GM18868 (cell line): ENCODE measurements around the gene CECR2.
A peak's percentile ranks its signal among the peaks of the same experiment; 100 is the strongest.

ENCODE experiments used
- ATAC-seq: cut with Tn5 transposase; IDR thresholded peaks from one replicate; pipeline ENCODE4 v1.9.1; 2021; ENCODE audit warnings: mild to moderate bottlenecking, moderate library complexity; ENCODE audit not compliant: unreplicated experiment

Gene CECR2

GRCh38 chr22:17444204-17444504 lies 74.9 kb downstream of the CECR2 start:
- ATAC-seq, result no peak

DNA sequence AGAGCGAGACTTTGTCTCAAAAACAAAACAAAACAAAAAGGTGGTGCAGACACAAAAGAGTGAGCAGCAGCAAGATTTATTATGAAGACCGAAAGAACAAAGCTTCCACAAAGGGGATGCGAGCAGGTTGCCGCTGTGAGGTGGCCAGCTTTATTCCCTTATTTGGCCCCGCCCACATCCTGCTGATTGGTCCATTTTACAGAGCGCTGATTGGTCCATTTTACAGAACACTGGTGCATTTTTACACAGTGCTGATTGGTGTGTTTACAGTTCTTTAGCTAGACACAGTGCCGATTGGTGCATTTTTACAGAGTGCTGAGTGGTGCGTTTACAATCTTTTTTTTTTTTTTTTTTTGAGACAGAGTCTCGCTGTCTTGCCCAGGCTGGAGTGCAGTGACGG lies 77.4 kb downstream of the CECR2 start:
- ATAC-seq, result no peak

GRCh38 chr22:17451316-17451715 lies 82.1 kb downstream of the CECR2 start:
- ATAC-seq, result no peak

DNA sequence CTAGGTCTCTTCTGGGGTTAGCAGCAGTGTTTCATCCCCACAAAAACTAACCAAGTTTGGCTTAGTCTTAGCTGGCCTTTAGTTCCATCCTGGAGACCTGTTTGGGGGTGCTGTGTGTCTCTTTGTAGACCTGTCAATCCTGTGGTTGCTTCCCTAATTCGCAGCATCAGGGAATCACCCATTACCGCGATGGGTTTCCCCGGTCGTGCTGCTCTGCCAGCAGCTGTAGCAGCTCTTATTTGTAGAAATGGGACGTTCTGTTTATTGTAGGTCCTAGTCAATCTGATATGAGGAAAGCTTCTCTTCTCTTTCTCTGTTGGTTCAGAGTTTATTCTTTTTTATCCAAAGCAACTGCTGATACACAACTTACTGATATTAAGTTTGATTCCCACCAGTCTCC lies 91.6 kb downstream of the CECR2 start:
- peak; percentile 70 for ATAC-seq

DNA sequence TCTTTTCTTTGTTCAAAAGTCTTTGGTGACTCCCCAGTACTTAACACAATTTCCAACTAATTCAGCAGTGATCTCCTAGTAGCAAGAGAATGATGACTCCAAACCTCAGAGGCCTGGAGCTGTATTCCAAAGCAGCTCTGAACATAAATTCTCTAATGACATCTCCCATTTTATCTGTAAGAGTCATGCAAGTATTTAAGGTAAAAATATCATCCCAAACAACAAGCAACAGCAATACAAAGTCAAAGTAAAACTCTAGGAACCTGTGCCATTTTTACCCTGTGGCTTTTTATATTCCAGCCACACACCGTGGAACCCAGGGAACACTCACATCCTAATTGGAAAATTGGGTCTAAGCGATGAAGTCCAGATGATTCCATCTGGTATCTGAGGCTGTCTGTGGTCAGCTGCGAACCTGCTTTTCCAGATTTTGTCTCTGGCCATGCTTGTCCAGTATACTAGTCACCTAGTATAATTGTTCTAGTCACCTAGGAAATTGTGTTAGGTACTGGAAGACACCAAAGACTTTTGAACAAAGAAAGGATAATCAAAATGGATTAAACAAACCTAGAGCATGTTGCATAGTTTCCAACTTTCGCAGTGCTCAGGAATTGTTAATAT lies 101.7 kb downstream of the CECR2 start:
- no peak for ATAC-seq

- ATAC-seq, result no peak
Measured at GRCh38 chr22:17471886-17472535, 102.8 kb downstream of the CECR2 start.

DNA sequence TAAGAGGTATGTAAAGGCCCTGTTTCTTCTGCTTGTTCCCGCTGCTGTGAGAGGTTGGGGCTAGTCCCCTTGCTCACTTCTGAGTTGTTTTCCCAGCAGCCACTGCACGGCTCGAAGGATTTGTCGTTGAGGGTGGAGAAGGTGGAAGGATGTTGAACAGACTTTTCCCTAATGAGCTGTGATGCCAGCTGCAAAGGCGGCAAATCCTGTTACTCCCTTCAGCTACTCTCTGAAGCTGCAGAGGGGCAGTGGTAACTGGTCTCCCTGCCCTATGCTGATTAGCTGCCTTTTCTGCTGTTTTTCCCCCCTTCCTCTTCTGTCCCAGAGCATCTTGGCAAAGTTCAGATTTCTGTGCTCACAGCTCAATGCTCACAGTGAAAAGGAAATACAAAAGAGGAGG lies 103.7 kb downstream of the CECR2 start:
- ATAC-seq, result no peak

GRCh38 chr22:17475318-17476230 lies 106.3 kb downstream of the CECR2 start:
- no peak for ATAC-seq

DNA sequence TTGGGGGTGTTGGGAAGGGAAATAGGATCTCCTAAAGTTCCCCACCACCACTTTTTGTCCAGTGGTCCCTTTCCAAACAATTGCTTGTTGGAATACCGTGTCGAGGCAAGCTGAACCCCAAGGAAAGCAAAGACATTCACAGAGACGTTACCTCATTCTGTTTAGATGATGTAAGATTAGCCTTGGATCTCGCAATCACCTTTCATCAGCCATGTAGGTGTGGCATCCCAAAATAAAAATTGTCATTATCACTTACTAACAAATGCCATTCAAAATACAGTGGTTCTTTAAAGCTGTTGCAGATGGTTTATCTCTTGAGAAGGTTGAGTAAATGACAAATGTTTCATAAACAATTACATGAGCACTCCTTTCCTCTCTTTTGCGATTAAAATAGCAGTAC lies 107.6 kb downstream of the CECR2 start:
- ATAC-seq, result no peak

- ATAC-seq, result no peak
Measured at GRCh38 chr22:17477391-17477833, 108.2 kb downstream of the CECR2 start.

- no peak for ATAC-seq
Measured at GRCh38 chr22:17479135-17479534, 109.9 kb downstream of the CECR2 start.

- no peak for ATAC-seq
Measured at GRCh38 chr22:17481424-17481823, 112.2 kb downstream of the CECR2 start.

DNA sequence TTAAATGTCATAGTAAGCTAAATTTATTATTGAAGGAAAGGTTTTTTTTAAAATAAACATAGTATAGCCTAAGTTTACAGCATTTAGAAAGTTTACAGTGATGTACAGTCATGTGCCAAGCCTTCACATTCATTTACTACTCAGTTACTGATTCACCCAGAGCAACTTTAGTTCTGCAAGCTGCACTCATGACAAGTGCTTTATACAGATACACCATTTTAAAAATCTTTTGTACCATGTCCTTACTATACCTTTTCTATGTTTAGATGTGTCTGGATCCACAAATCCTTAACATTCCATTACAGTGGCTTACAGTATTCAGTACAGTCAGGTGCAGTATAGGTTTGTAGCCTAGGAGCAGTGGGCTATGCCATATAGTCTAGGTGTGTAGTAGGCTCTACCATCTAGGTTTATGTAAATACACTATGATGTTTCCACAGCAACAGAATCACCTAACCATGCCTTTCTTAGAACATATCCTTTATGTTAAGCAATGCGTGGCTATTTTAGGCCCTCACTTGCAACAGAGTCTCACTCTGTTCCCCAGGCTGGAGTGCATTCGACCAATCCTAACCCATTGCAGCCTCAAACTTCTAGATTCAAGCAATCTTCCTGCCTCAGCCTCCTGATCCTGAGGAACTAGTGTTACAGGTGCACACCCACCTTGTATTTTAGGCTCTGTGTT lies 114.6 kb downstream of the CECR2 start:
- no peak for ATAC-seq

- ATAC-seq, result no peak
Measured at GRCh38 chr22:17484608-17485007, 115.3 kb downstream of the CECR2 start.

- no peak for ATAC-seq
Measured at GRCh38 chr22:17486313-17486712, 117.1 kb downstream of the CECR2 start.

DNA sequence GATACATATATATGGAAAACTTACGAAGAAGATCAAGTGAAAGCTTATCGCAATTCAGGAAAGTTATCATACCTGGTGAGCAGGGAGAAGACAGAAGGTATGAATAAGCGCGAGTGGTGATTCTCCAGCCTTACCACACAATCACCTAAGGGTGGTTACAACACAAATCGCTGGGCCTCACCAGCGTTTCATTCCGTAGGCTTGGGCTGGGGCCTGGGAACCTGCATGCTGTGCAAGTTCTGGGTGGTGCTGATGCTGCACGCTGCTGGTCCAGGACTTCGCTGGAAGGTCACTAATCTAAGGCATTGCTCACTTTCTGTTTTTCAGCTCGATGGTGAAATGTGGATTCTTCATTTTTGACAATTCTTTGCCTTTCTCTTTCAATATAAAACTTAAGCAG lies 117.5 kb downstream of the CECR2 start:
- ATAC-seq, result no peak

- no peak for ATAC-seq
Measured at GRCh38 chr22:17489101-17489500, 119.8 kb downstream of the CECR2 start.

DNA sequence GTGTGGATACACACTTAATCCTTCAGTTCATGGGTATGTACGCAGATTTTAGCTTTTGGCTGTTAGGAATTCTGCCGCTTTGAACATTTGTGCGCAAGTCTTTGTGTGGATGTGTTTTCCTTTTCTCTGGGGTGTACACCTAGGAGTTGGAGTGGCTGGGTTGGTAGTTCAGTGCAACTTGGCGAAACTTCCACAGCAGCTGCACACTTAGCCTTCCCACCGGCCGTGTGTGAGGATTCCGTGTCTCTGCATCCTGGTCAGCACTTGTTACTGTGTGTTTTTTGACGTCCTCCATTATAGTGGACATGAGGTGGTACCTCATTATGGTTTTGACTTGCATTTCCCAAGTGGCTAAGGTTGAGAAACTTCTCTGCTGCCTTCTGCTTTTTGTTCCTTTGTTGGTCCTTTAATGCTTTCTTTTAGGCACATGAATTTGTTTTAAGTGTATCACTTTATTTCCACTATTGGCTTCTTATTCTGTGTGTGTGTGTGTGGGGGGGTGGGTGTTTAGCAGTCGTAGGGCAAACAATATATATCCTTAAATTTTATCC lies 121.9 kb downstream of the CECR2 start:
- no peak for ATAC-seq

- no peak for ATAC-seq
Measured at GRCh38 chr22:17492247-17492646, 123.0 kb downstream of the CECR2 start.

- no peak for ATAC-seq
Measured at GRCh38 chr22:17493419-17493981, 124.2 kb downstream of the CECR2 start.

DNA sequence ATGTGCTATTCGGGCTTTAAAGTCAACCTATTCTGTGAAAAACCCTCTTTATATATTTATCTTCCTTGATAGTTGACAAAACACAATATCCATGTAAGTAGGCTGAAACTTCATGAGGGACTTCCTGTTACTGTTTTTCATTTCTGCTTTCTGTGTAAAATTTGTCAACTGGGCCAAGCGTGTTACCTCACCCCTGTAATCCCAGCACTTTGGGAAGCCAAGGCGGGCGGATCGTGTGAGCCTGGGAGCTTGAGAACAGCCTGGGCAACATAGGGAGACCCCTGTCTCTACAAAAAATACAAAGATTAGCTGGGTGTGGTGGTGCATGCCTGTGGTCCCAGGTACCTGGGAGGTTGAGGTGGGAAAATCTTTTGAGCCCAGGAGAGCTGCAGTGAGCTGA lies 127.6 kb downstream of the CECR2 start:
- ATAC-seq, result no peak
